Mucosa of descending colon (tissue), 3 donors: Measurements from ENCODE around the gene VAMP5. TPM values are rescaled to one million over a fixed set of nuclear protein-coding genes. Genes with fewer than 3 reads are reported as not detected.
A peak's percentile ranks its signal among the peaks of the same experiment; 100 is the strongest.
"Not testable (repeated sequence)": the region's sequence is repeated elsewhere in the genome, so short reads cannot be mapped to it uniquely, and the experiment has no call there.

Experiments used
- ATAC-seq: fragments of 200-7000 bp; cut with Tn5 transposase; one replicate; pipeline ENCODE4 v1.9.1; 2020; ENCODE audit warnings: mild to moderate bottlenecking, moderate library complexity
- DNase-seq, 3 donors: peaks; one replicate each; pipeline ENCODE4 v3.0.0-alpha.2; 2020
- H3K36me3 ChIP-seq: fragments of 200-600 bp; one replicate; pipeline ENCODE4 v1.8.0; 2021; ENCODE audit warnings: low read depth, mild to moderate bottlenecking
- H3K4me1 ChIP-seq: fragments of 200-600 bp; one replicate; pipeline ENCODE4 v1.8.0; 2021; ENCODE audit warnings: low read depth, mild to moderate bottlenecking
- H3K4me3 ChIP-seq: fragments of 200-600 bp; one replicate; pipeline ENCODE4 v1.8.0; 2021; ENCODE audit warnings: mild to moderate bottlenecking
- H3K9me3 ChIP-seq: fragments of 200-600 bp; one replicate; pipeline ENCODE4 v1.8.0; 2021; ENCODE audit warnings: mild to moderate bottlenecking
- CTCF ChIP-seq: fragments of 200-600 bp; IDR thresholded peaks from one replicate; pipeline ENCODE4 v1.8.0; 2022; ENCODE audit warnings: antibody characterized with exemption, mild to moderate bottlenecking
- intact Hi-C, 2 donors: fragments of 100-400 bp; cut with DNase I in 1 of 2; cut with micrococcal nuclease in 1 of 2; formaldehyde crosslinking; loops; one replicate each; pipeline versions ENCODE4 v1.11.0 to v1.11.1; 2022; cut with DNase I, micrococcal nuclease
- total RNA-seq, 3 donors: library from RNA; stranded (reverse); fragmentation: NEBNext Ultra II Directional in 2 of 3; extraction: Animal tissue kit (Norgen Biotek cat#: 25700) in 2 of 3; gene quantifications; one replicate each; pipeline versions ENCODE4 v1.2.1 to v1.2.4, GENCODE V29; 2021 to 2023
- donor health status: DM: no; HTN: no; CAD: no; lungs with moderate emphysema.
- donor health status: DM: no; HTN: no; CAD: no.
- donor health status: DM: no; HTN: yes; CAD: no.

VAMP5 gene
- total RNA-seq, 3 donors from 2014 or later: 10.8 to 39.3 (median 28.3) TPM

GRCh38 chr2:85601771-85602475 is 17.7 kb downstream of the VAMP5 start:
- Histone ChIP-seq H3K4me3 (peak overlapping the region; percentile 54), H3K36me3 (no peaks in the 10 kb centered on the region), H3K9me3 (no peaks in the 10 kb centered on the region), H3K4me1 (peaks cover 24% of the 10 kb centered on the region)
- ATAC-seq: peak; percentile 66
- intact Hi-C loops: no loop called here
- DNase-seq: peak; percentile 68 to 82 (median 81)
- TF ChIP-seq CTCF: no peak

DNA sequence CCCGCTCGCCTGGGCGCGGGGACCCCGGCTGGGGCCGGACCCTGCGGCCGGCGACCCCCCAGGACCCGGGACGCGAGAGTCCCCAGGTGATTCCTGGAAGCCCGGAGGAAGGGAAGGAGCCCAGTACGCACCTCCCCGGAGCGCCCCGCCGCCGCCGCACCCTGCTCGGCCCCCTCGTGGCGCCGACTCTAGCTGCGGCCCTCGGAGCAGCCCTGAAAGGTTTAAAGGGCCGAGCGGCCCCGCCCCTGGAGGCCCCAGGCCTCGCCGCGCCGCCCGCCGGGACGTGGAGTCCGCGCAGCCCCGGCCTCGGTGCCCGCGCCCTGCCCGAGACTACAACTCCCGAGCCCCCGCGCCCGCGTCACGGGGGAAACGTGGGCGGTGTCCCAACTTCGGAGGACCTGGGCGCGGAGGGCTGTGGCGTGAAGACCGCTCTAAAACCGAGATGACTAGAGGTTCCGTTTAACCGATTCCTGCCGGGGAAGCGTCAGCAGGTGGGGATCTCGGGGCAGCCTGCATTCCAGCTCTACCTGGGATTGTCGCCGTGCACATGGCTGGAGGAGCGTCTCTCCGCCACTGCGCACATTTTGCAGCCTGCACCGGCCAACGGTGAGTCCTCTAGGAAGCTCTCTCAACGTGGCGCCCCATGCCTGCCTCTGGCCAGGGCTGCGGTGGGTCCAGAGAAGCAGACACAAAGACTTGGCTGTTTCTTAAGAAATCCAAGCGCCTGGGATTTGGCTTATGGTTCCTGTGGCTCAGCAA is 18.4 kb downstream of the VAMP5 start, which contains the start of gene TMEM150A:
Gene TMEM150A, minus strand, starts transcription at position 223 of the 759 bp plus-strand sequence. CDS start 750 bp downstream, outside the sequence.
- Histone ChIP-seq H3K4me1 (peaks cover 23% of the 10 kb centered on the region), H3K36me3 (no peaks in the 10 kb centered on the region), H3K9me3 (no peaks in the 10 kb centered on the region), H3K4me3 (peak within 1 kb of the TSS; percentile 54)
- DNase-seq (peak; percentile 94 to 96 (median 96)), ATAC-seq (peak; percentile 96)
- intact Hi-C loops: no loop called here
- TF ChIP-seq CTCF: peak; percentile 22

DNA sequence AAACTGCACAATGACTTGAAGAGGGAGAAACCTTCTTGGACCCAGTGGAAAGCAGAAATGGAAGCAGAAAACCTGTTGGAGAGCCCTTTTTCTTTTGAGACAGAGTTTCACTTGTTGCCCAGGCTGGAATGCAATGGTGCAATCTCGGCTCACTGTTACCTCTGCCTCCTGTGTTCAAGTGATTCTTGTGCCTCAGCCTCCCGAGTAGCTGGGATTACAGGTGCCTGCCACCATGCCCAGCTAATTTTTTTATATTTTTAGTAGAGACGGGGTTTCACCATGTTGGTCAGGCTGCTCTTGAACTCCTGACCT is 19.9 kb downstream of the VAMP5 start:
- DNase-seq, H3K36me3 ChIP-seq, ATAC-seq, H3K9me3 ChIP-seq, intact Hi-C loops, H3K4me3 ChIP-seq: not testable (repeated sequence)
- peaks cover 23% of the 10 kb centered on the region for H3K4me1 ChIP-seq

DNA sequence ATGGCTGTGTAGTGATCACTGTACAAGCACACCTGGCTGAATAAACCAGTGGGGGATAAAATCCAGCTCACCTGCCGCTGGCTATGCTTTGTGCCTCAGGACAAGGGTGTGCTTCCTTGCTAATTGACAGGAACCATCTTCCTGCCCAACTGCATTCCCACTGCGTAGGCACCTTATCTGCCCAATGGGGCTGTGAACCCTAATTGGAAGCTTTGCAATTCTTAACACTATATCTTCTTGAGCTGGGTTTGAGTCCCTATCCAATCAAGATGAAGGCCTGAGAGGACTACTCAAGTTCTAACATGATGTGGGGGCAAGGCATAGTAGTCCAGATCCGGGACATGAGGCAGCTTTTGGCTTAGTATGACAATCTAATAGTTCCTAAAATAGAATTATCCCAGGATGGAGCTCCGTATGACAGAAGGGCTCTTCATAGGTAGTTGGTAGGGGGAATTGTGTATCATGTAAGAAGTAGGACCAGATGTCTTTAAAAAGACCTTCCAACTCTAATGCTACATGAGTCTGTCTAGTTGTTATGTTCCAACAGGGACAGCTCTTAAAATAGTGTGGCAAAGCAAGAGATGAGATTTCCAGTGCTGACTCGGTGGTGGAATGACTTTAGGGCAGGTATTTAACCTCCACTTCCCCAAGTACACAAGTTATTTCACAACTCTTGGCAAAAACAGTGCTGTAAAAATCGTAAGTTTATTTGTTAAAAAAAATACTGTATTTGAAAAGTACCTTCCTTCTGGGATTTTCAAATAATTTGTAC is 20.5 kb downstream of the VAMP5 start:
- Histone ChIP-seq H3K36me3 (no peaks in the 10 kb centered on the region), H3K4me1 (peaks cover 23% of the 10 kb centered on the region), H3K9me3 (no peaks in the 10 kb centered on the region), H3K4me3 (no peak overlapping the region)
- ATAC-seq (no peak), DNase-seq (no peak)
- no peak for TF ChIP-seq CTCF
- intact Hi-C loops: no loop called here

- intact Hi-C loops: no loop called here
- TF ChIP-seq CTCF: no peak
- H3K9me3 ChIP-seq: no peaks in the 10 kb centered on the region
These were observed 21.3 kb downstream of the VAMP5 start for GRCh38 chr2:85605406-85606115.

More at GRCh38 chr2:85605406-85606115, 21.3 kb downstream of the VAMP5 start:
- no peak overlapping the region for H3K4me3 ChIP-seq
- peaks cover 23% of the 10 kb centered on the region for H3K4me1 ChIP-seq
- ATAC-seq: no peak
- H3K36me3 ChIP-seq: no peaks in the 10 kb centered on the region
- no peak for DNase-seq
